Endothelial cell of umbilical vein (primary cell): ENCODE results near the gene OSBPL10. TPM values are rescaled to one million over a fixed set of nuclear protein-coding genes. Genes with fewer than 3 reads are reported as not detected.

Experiments used
- BruUV-seq: library from RNA; stranded (reverse); fragments of 400-500 nt; replicated peaks from 2 replicates; lab custom pipeline; 2021; lab: Mats Ljungman, UMichigan
- CTCF ChIA-PET: fragments of 300-600, 350-600 bp; sonication (Branson Sonifier 250); formaldehyde crosslinking; loops from one replicate; lab custom pipeline; 2021; ENCODE audit warnings: antibody characterized with exemption, inconsistent platforms; lab: Charles Lee
- POLR2A ChIA-PET: fragments of 300-600, 350-600 bp; sonication (Branson Sonifier 250); formaldehyde crosslinking; loops from one replicate; lab custom pipeline; 2021; ENCODE audit warnings: antibody characterized with exemption, inconsistent platforms; lab: Charles Lee
- DNase-seq: peaks from one replicate; pipeline ENCODE4 v3.0.0-alpha.2; 2011; ENCODE audit warnings: low read depth, low spot score
- FAIRE-seq: peaks from 2 replicates; lab custom pipeline; 2011; peaks lifted over from hg19 to GRCh38; lab: Jason Lieb, UNC
- H2AFZ ChIP-seq: 2 replicates; pipeline ENCODE4 v1.6.0; 2012; ENCODE audit warnings: low read depth, low read length, control low read depth, inconsistent platforms
- H3K27ac ChIP-seq: 2 replicates; pipeline ENCODE4 v1.5.1; 2011; ENCODE audit warnings: low read depth, mild to moderate bottlenecking, control low read depth, low read length, moderate library complexity; ENCODE audit not compliant: insufficient read depth
- H3K27me3 ChIP-seq, 2 experiments: 2 replicates each; pipeline versions ENCODE4 v1.6.0 to v1.6.1; 2011; ENCODE audit warnings: low read length in 2 of 2, mixed read lengths in 1 of 2; ENCODE audit not compliant: control insufficient read depth in 2 of 2, insufficient read depth in 2 of 2
- H3K36me3 ChIP-seq, 2 experiments: 2 replicates in 1 of 2; 3 replicates in 1 of 2; pipeline ENCODE4 v1.5.1; 2011; ENCODE audit warnings: low read length in 2 of 2, mild to moderate bottlenecking in 1 of 2, moderate library complexity in 1 of 2; ENCODE audit not compliant: control insufficient read depth in 2 of 2, insufficient read depth in 2 of 2; ENCODE audit errors: extremely low read depth in 1 of 2
- H3K4me1 ChIP-seq: 3 replicates; pipeline ENCODE4 v1.5.1; 2011; ENCODE audit warnings: mild to moderate bottlenecking, low read length; ENCODE audit not compliant: control insufficient read depth, insufficient read depth; ENCODE audit errors: extremely low read depth
- H3K4me2 ChIP-seq: 2 replicates; pipeline ENCODE4 v1.6.1; 2011; ENCODE audit warnings: low read length, control low read depth, mixed read lengths; ENCODE audit not compliant: insufficient read depth
- H3K4me3 ChIP-seq, 3 experiments: fragments of 200-600 bp in 1 of 3; sonication (generic), shearing (Covaris generic) in 1 of 3; replicated peaks in 1 of 3; 2 replicates each; pipeline ENCODE4 v1.5.1; 2011 to 2016; ENCODE audit warnings: control low read depth in 3 of 3, low read length in 3 of 3, mild to moderate bottlenecking in 2 of 3, inconsistent platforms in 1 of 3, low read depth in 1 of 3, moderate library complexity in 1 of 3; ENCODE audit not compliant: insufficient read depth in 1 of 3
- H3K79me2 ChIP-seq: 2 replicates; pipeline ENCODE4 v1.6.0; 2012; ENCODE audit warnings: low read length, inconsistent platforms; ENCODE audit not compliant: control insufficient read depth, insufficient read depth
- H3K9ac ChIP-seq: replicated peaks from 2 replicates; pipeline ENCODE3; 2011; ENCODE audit warnings: low read length, control low read depth; ENCODE audit not compliant: insufficient read depth; ENCODE audit errors: extremely low read depth
- H3K9me1 ChIP-seq: replicated peaks from 3 replicates; pipeline ENCODE4 v1.6.0; 2011; ENCODE audit warnings: mild to moderate bottlenecking, low read length; ENCODE audit not compliant: control insufficient read depth, insufficient read depth; ENCODE audit errors: extremely low read depth
- H3K9me3 ChIP-seq: replicated peaks from 2 replicates; pipeline ENCODE4 v1.5.1; 2012; ENCODE audit warnings: low read length, inconsistent platforms; ENCODE audit not compliant: control insufficient read depth, insufficient read depth
- H4K20me1 ChIP-seq: replicated peaks from 2 replicates; pipeline ENCODE3; 2011; ENCODE audit warnings: mild to moderate bottlenecking, low read length; ENCODE audit not compliant: control insufficient read depth, insufficient read depth; ENCODE audit errors: extremely low read depth
- JUN ChIP-seq: IDR thresholded peaks from 2 replicates; pipeline ENCODE4 v1.6.1; 2011; ENCODE audit warnings: borderline replicate concordance, low read depth; ENCODE audit not compliant: insufficient read length, insufficient read depth
- POLR2A ChIP-seq: IDR thresholded peaks from 2 replicates; pipeline ENCODE4 v1.6.1; 2012; ENCODE audit warnings: low read depth, mild to moderate bottlenecking, control low read depth, low read length
- POLR2AphosphoS5 ChIP-seq: IDR thresholded peaks from 2 replicates; pipeline ENCODE4 v1.6.1; 2012; ENCODE audit warnings: low read depth, mild to moderate bottlenecking, control low read depth, low read length, moderate library complexity; ENCODE audit not compliant: insufficient read depth
- dilution Hi-C: fragments of 300-500 bp; cut with MboI; formaldehyde crosslinking; loops from one replicate; pipeline ENCODE4 v1.15.0; 2019; ENCODE audit warnings: low sequenced_read_pairs; ENCODE audit not compliant: extremely low pct_ligation_motif_present
- intact Hi-C: fragments of 100-400 bp; cut with micrococcal nuclease; formaldehyde crosslinking; loops from one replicate; pipeline ENCODE4 v1.10.0; 2022
- polyA plus RNA-seq, 4 experiments: library from polyadenylated mRNA; depleted of rRNA in 3 of 4; stranded (reverse) in 3 of 4; unstranded in 1 of 4; fragments of >200 nt; gene quantifications; 2 replicates each; pipeline versions ENCODE4 v1.2.1 to v1.2.3, GENCODE V29; 2011 to 2012; ENCODE audit warnings: missing spikeins in 1 of 4
- total RNA-seq: library from RNA; stranded (reverse); gene quantifications from 2 replicates; pipeline ENCODE4 v1.2.3, GENCODE V29; 2021
- TF ChIP-seq, protein P1 (sequence below), 2 donors: IDR thresholded peaks; 1 replicate in 1 of 2; 2 replicates in 1 of 2; pipeline ENCODE4 v1.5.1; 2011; ENCODE audit warnings: low read length in 2 of 2, mild to moderate bottlenecking in 2 of 2, moderate library complexity in 2 of 2, control low read depth in 1 of 2, inconsistent platforms in 1 of 2, low read depth in 1 of 2; ENCODE audit not compliant: insufficient read depth in 1 of 2; ENCODE audit errors: extremely low read depth in 1 of 2
- TF ChIP-seq, protein P2 (sequence below): IDR thresholded peaks from 2 replicates; pipeline ENCODE4 v1.6.1; 2011; ENCODE audit not compliant: insufficient read depth, insufficient read length

Gene OSBPL10
- total and polyA plus RNA-seq, 2 donors (not counting 3 experiments of a cell fraction or from before 2014, with no cell fraction given) = 10.8 to 47.6 TPM

GRCh38 chr3:31709005-31709404, 272.1 kb downstream of the OSBPL10 start:
- no peak overlapping the region for H3K4me3 ChIP-seq
- intact Hi-C loops (no loop called here), dilution Hi-C loops (no loop called here)
- no peaks in the 10 kb centered on the region for H3K27me3 ChIP-seq
- ChIA-PET POLR2A (no interaction called here), CTCF (no interaction called here)
- no peak overlapping the region for H2AFZ ChIP-seq
- H4K20me1 ChIP-seq = no peaks in the 10 kb centered on the region
- H3K9me1 ChIP-seq = no peaks in the 10 kb centered on the region
- TF ChIP-seq POLR2A = no peak
- no peak for TF ChIP-seq POLR2AphosphoS5
- H3K36me3 ChIP-seq = no peaks in the 10 kb centered on the region
- no TSS peak for BruUV-seq
- H3K4me2 ChIP-seq = no peak overlapping the region
- no peak for FAIRE-seq
- peaks cover 11% of the 10 kb centered on the region for H3K4me1 ChIP-seq
- H3K79me2 ChIP-seq = no peaks in the 10 kb centered on the region
- no peak for DNase-seq
- H3K9me3 ChIP-seq = no peaks in the 10 kb centered on the region
- H3K9ac ChIP-seq = no peak overlapping the region
- no peak overlapping the region for H3K27ac ChIP-seq

GRCh38 chr3:31707286-31707685, 273.8 kb downstream of the OSBPL10 start:
- Histone ChIP-seq H3K36me3 (no peaks in the 10 kb centered on the region), H3K27ac (no peak overlapping the region), H3K9me3 (no peaks in the 10 kb centered on the region), H3K9ac (no peak overlapping the region), H3K79me2 (no peaks in the 10 kb centered on the region), H3K4me3 (no peak overlapping the region), H3K4me2 (no peak overlapping the region), H3K4me1 (peaks cover 14% of the 10 kb centered on the region), H2AFZ (no peak overlapping the region), H3K9me1 (no peaks in the 10 kb centered on the region), H4K20me1 (no peaks in the 10 kb centered on the region), H3K27me3 (no peaks in the 10 kb centered on the region)
- POLR2A ChIA-PET = no interaction called here
- DNase-seq (no peak), FAIRE-seq (no peak)
- dilution Hi-C loops (no loop called here), intact Hi-C loops (no loop called here)
- TF ChIP-seq JUN (no peak), POLR2AphosphoS5 (no peak)
- TF ChIP-seq, protein P1, sequence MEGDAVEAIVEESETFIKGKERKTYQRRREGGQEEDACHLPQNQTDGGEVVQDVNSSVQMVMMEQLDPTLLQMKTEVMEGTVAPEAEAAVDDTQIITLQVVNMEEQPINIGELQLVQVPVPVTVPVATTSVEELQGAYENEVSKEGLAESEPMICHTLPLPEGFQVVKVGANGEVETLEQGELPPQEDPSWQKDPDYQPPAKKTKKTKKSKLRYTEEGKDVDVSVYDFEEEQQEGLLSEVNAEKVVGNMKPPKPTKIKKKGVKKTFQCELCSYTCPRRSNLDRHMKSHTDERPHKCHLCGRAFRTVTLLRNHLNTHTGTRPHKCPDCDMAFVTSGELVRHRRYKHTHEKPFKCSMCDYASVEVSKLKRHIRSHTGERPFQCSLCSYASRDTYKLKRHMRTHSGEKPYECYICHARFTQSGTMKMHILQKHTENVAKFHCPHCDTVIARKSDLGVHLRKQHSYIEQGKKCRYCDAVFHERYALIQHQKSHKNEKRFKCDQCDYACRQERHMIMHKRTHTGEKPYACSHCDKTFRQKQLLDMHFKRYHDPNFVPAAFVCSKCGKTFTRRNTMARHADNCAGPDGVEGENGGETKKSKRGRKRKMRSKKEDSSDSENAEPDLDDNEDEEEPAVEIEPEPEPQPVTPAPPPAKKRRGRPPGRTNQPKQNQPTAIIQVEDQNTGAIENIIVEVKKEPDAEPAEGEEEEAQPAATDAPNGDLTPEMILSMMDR (IDR thresholded peaks at IDR 0.05; ENCODE audit: extremely low read depth in 1 of 2, insufficient read depth in 1 of 2, low read depth in 1 of 2, low read length in 2 of 2) = no peak
- TF ChIP-seq, protein P2, sequence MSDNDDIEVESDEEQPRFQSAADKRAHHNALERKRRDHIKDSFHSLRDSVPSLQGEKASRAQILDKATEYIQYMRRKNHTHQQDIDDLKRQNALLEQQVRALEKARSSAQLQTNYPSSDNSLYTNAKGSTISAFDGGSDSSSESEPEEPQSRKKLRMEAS = no peak
- no TSS peak for BruUV-seq
- CTCF ChIA-PET = no interaction called here
